Aorta (tissue), 5 donors: Measurements from ENCODE around the gene BACH2. TPM values are rescaled to one million over a fixed set of nuclear protein-coding genes. Genes with fewer than 3 reads are reported as not detected.
"Not testable (repeated sequence)": the region's sequence is repeated elsewhere in the genome, so short reads cannot be mapped to it uniquely, and the experiment has no call there.

Experiments
- ATAC-seq: fragments of 200-7000 bp; cut with Tn5 transposase; one replicate; pipeline ENCODE4 v1.9.1; 2022; ENCODE audit warnings: moderate library complexity; ENCODE audit not compliant: low FRiP score
- DNase-seq, 2 donors: peaks; one replicate each; pipeline ENCODE4 v3.0.0-alpha.2; 2020
- H3K27ac ChIP-seq, 2 donors: one replicate each; pipeline ENCODE4 v1.5.1; 2013; ENCODE audit warnings: low read length in 2 of 2, mild to moderate bottlenecking in 2 of 2, moderate library complexity in 2 of 2, control low read depth in 1 of 2, inconsistent platforms in 1 of 2, low read depth in 1 of 2
- H3K27me3 ChIP-seq, 2 donors: one replicate each; pipeline ENCODE4 v1.6.1; 2013; ENCODE audit warnings: control low read depth in 1 of 2, low read length in 1 of 2, mild to moderate bottlenecking in 1 of 2, moderate library complexity in 1 of 2; ENCODE audit not compliant: insufficient read depth in 2 of 2, control insufficient read depth in 1 of 2
- H3K36me3 ChIP-seq, 2 donors: one replicate each; pipeline ENCODE4 v1.6.1; 2013; ENCODE audit warnings: control low read depth in 1 of 2, low read length in 1 of 2, mild to moderate bottlenecking in 1 of 2; ENCODE audit not compliant: insufficient read depth in 2 of 2, control insufficient read depth in 1 of 2
- H3K4me1 ChIP-seq, 2 donors: one replicate each; pipeline ENCODE4 v1.6.1; 2013; ENCODE audit warnings: low read length in 2 of 2, control low read depth in 1 of 2, mild to moderate bottlenecking in 1 of 2, moderate library complexity in 1 of 2; ENCODE audit not compliant: insufficient read depth in 2 of 2, control insufficient read depth in 1 of 2
- H3K4me3 ChIP-seq, 2 donors: one replicate each; pipeline ENCODE4 v1.5.1; 2013; ENCODE audit warnings: low read length in 2 of 2, control low read depth in 1 of 2, mild to moderate bottlenecking in 1 of 2
- H3K9me3 ChIP-seq: one replicate; pipeline ENCODE4 v1.6.1; 2013; ENCODE audit warnings: mild to moderate bottlenecking, low read length; ENCODE audit not compliant: control insufficient read depth
- WGBS, 2 donors: extraction: QIAGEN DNeasy Blood & Tissue Kit; methylation state at CpG; one replicate each; pipeline ENCODE4 v1.1.7; 2013; 5-methylcytosine and 5-hydroxymethylcytosine counted together
- intact Hi-C, 2 donors: fragments of 100-400 bp; cut with DNase I; formaldehyde crosslinking; loops; one replicate each; pipeline versions ENCODE4 v1.14.2 to v1.15.0; 2022
- polyA plus RNA-seq, 2 donors: library from polyadenylated mRNA; stranded (reverse); fragments of 200-250 nt; gene quantifications; one replicate each; pipeline ENCODE4 v1.2.3, GENCODE V29; 2013
- total RNA-seq, 2 donors: library from RNA; stranded (reverse); fragmentation: NEBNext Ultra II Directional; extraction: Animal tissue kit (Norgen Biotek cat#: 25700); gene quantifications; one replicate each; pipeline ENCODE4 v1.2.1, GENCODE V29; 2021
- donor health status: healthy with polysubstance abuse.
- donor health status: Bipolar disorder and iron deficiency.
- donor health status: DM: no; HTN: no; CAD: no.
- donor health status: DM: no; HTN: no; CAD: no.
- donor health status: DM: yes; HTN: yes; CAD: no.

BACH2 gene
- total and polyA plus RNA-seq, 4 donors, result 0.36 to 22.2 (median 6.1) TPM

- no peak for DNase-seq
- peaks cover 0 to 2% of the 10 kb centered on the region in 2 donors for H3K27me3 ChIP-seq
- no peak for ATAC-seq
- peaks cover 2% of the 10 kb centered on the region for H3K9me3 ChIP-seq
- H3K4me3 ChIP-seq, result no peak within 1 kb of the TSS
- H3K27ac ChIP-seq, result no peak within 1 kb of the TSS
- 93 to 97% methylated on average over 1 of the region's 1 CpG for WGBS, 2 donors
- intact Hi-C loops, result no loop called here
- no peaks in the 10 kb centered on the region for H3K36me3 ChIP-seq
- no peaks in the 10 kb centered on the region for H3K4me1 ChIP-seq
These were observed 402.5 kb downstream of the BACH2 start, which contains the start of gene GJA10 for GRCh38 chr6:89894169-89894568. GJA10 (plus strand) TSS chr6:89894469; CDS start chr6:89894469, 0 bp downstream.

GRCh38 chr6:89892577-89892976 is 404.1 kb downstream of the BACH2 start:
- not testable (repeated sequence) for H3K9me3 ChIP-seq

GRCh38 chr6:89890845-89891528 is 405.7 kb downstream of the BACH2 start:
- 17 to 22% methylated on average over 10 to 11 of the region's 11 CpGs for WGBS, 2 donors
- H3K4me3 ChIP-seq, H3K4me1 ChIP-seq, H3K27ac ChIP-seq, DNase-seq, intact Hi-C loops, H3K36me3 ChIP-seq, H3K9me3 ChIP-seq, H3K27me3 ChIP-seq, ATAC-seq: not testable (repeated sequence)

More at GRCh38 chr6:89892577-89892976, 404.1 kb downstream of the BACH2 start:
- DNase-seq, H3K4me1 ChIP-seq, H3K4me3 ChIP-seq, H3K36me3 ChIP-seq, H3K27me3 ChIP-seq, H3K27ac ChIP-seq, ATAC-seq, intact Hi-C loops: not testable (repeated sequence)
- WGBS, 2 donors, result 69 to 78% methylated on average over 8 of the region's 8 CpGs

GRCh38 chr6:89888871-89889270 is 407.8 kb downstream of the BACH2 start:
- intact Hi-C loops, result no loop called here
- no peak overlapping the region for H3K27ac ChIP-seq
- ATAC-seq, result no peak
- H3K4me3 ChIP-seq, result no peak overlapping the region
- 85 to 86% methylated on average over 3 of the region's 3 CpGs for WGBS, 2 donors
- no peak for DNase-seq
- no peaks in the 10 kb centered on the region for H3K27me3 ChIP-seq
- no peaks in the 10 kb centered on the region for H3K36me3 ChIP-seq
- no peaks in the 10 kb centered on the region for H3K9me3 ChIP-seq
- no peaks in the 10 kb centered on the region for H3K4me1 ChIP-seq

- no peak for DNase-seq
- Histone ChIP-seq H3K4me3 (no peak overlapping the region), H3K4me1 (no peaks in the 10 kb centered on the region), H3K27ac (no peak overlapping the region), H3K9me3 (no peaks in the 10 kb centered on the region), H3K27me3 (no peaks in the 10 kb centered on the region), H3K36me3 (no peaks in the 10 kb centered on the region)
- WGBS, 2 donors, result 82 to 89% methylated on average over 5 to 7 of the region's 7 CpGs
- intact Hi-C loops, result no loop called here
- ATAC-seq, result no peak
These were observed 408.5 kb downstream of the BACH2 start for GRCh38 chr6:89888138-89888514.

GRCh38 chr6:89887452-89888137 is 409.0 kb downstream of the BACH2 start:
- H3K4me3 ChIP-seq, result no peak overlapping the region
- intact Hi-C loops, result no loop called here
- no peaks in the 10 kb centered on the region for H3K4me1 ChIP-seq
- DNase-seq (no peak), ATAC-seq (peak; percentile 48)
- no peak overlapping the region for H3K27ac ChIP-seq
- 11 to 18% methylated on average over 41 to 43 of the region's 43 CpGs for WGBS, 2 donors
- H3K27me3 ChIP-seq, result no peaks in the 10 kb centered on the region
- H3K9me3 ChIP-seq, result no peaks in the 10 kb centered on the region
- no peaks in the 10 kb centered on the region for H3K36me3 ChIP-seq

GRCh38 chr6:89886378-89887120 is 410.1 kb downstream of the BACH2 start:
- no peaks in the 10 kb centered on the region for H3K36me3 ChIP-seq
- DNase-seq, result no peak
- ATAC-seq, result peak; percentile 19
- no peaks in the 10 kb centered on the region for H3K27me3 ChIP-seq
- intact Hi-C loops, result no loop called here
- no peak overlapping the region for H3K4me3 ChIP-seq
- 88 to 89% methylated on average over 42 to 44 of the region's 44 CpGs for WGBS, 2 donors
- H3K4me1 ChIP-seq, result no peaks in the 10 kb centered on the region
- no peaks in the 10 kb centered on the region for H3K9me3 ChIP-seq
- no peak overlapping the region for H3K27ac ChIP-seq
